H1 (cell line): ENCODE measurements around the gene GNAL. TPM values are rescaled to one million over a fixed set of nuclear protein-coding genes. Genes with fewer than 3 reads are reported as not detected.

ENCODE experiments used
- CTCF ChIA-PET: fragments of 300-600 bp; sonication (Branson Sonifier 250); formaldehyde crosslinking; loops from one replicate; lab custom pipeline; 2021; ENCODE audit not compliant: partially characterized antibody; lab: Charles Lee
- POLR2A ChIA-PET: fragments of 300-600 bp; sonication (Branson Sonifier 250); formaldehyde crosslinking; loops from one replicate; lab custom pipeline; 2021; ENCODE audit warnings: inconsistent platforms; ENCODE audit not compliant: partially characterized antibody; lab: Charles Lee
- DNase-seq, 2 experiments: peaks; one replicate each; pipeline versions ENCODE4 v3.0.0 to v3.0.0-alpha.2; 2010 to 2022; ENCODE audit warnings: low spot score in 2 of 2, low read depth in 1 of 2, mixed read lengths in 1 of 2
- FAIRE-seq: peaks from 2 replicates; lab custom pipeline; 2011; peaks lifted over from hg19 to GRCh38; lab: Jason Lieb, UNC
- H2AFZ ChIP-seq: 2 replicates; pipeline ENCODE4 v1.8.1; 2012; ENCODE audit warnings: low read length, inconsistent platforms
- H2AK5ac ChIP-seq: 2 replicates; pipeline ENCODE4 v1.6.1; 2013; ENCODE audit warnings: low read depth, low read length
- H2BK120ac ChIP-seq: replicated peaks from 2 replicates; pipeline ENCODE3; 2013; ENCODE audit warnings: low read depth, low read length, inconsistent platforms
- H2BK12ac ChIP-seq: 2 replicates; pipeline ENCODE4 v1.6.1; 2013; ENCODE audit warnings: low read depth, low read length
- H2BK15ac ChIP-seq: 2 replicates; pipeline ENCODE4 v1.6.1; 2013; ENCODE audit warnings: low read length
- H2BK20ac ChIP-seq: 2 replicates; pipeline ENCODE4 v1.6.1; 2013; ENCODE audit warnings: low read length
- H2BK5ac ChIP-seq: 2 replicates; pipeline ENCODE4 v1.6.1; 2013; ENCODE audit warnings: low read depth, low read length
- H3K14ac ChIP-seq: 2 replicates; pipeline ENCODE4 v1.6.1; 2013; ENCODE audit warnings: inconsistent platforms; ENCODE audit not compliant: insufficient read length
- H3K18ac ChIP-seq: 2 replicates; pipeline ENCODE4 v1.6.1; 2013; ENCODE audit warnings: low read length; ENCODE audit errors: extremely low read depth
- H3K23ac ChIP-seq: 2 replicates; pipeline ENCODE4 v1.6.1; 2013; ENCODE audit warnings: inconsistent platforms; ENCODE audit not compliant: insufficient read length
- H3K23me2 ChIP-seq: 2 replicates; pipeline ENCODE4 v1.6.1; 2013; ENCODE audit warnings: low read depth, low read length
- H3K27ac ChIP-seq: 2 replicates; pipeline ENCODE4 v1.6.1; 2011; ENCODE audit warnings: low read depth, low read length, inconsistent platforms
- H3K27me3 ChIP-seq, 4 experiments: replicated peaks in 1 of 4; 1 replicate in 1 of 4; 2 replicates in 3 of 4; pipeline versions ENCODE4 v1.6.1 to v1.8.1; 2011 to 2013; ENCODE audit warnings: low read length in 3 of 4, mild to moderate bottlenecking in 3 of 4, inconsistent platforms in 2 of 4, mixed read lengths in 2 of 4, moderate library complexity in 1 of 4; ENCODE audit not compliant: control insufficient read depth in 3 of 4, insufficient read depth in 3 of 4; ENCODE audit errors: extremely low read depth in 1 of 4
- H3K36me3 ChIP-seq, 4 experiments: 2 replicates each; pipeline versions ENCODE4 v1.6.1 to v1.8.1; 2011 to 2013; ENCODE audit warnings: mild to moderate bottlenecking in 4 of 4, low read length in 3 of 4, moderate library complexity in 2 of 4, control low read depth in 1 of 4, inconsistent platforms in 1 of 4; ENCODE audit not compliant: insufficient read depth in 4 of 4, control insufficient read depth in 2 of 4
- H3K4ac ChIP-seq: replicated peaks from 2 replicates; pipeline ENCODE3; 2013; ENCODE audit warnings: low read length, low read depth, mixed read lengths, inconsistent platforms; ENCODE audit not compliant: insufficient read length
- H3K4me1 ChIP-seq, 4 experiments: replicated peaks in 1 of 4; 1 replicate in 1 of 4; 2 replicates in 3 of 4; pipeline versions ENCODE4 v1.6.1 to v1.8.1; 2011 to 2013; ENCODE audit warnings: low read length in 3 of 4, inconsistent platforms in 2 of 4, mixed read lengths in 1 of 4; ENCODE audit not compliant: insufficient read depth in 4 of 4, control insufficient read depth in 3 of 4
- H3K4me2 ChIP-seq, 2 experiments: 2 replicates each; pipeline versions ENCODE4 v1.6.1 to v1.8.1; 2011 to 2013; ENCODE audit warnings: low read depth in 2 of 2, low read length in 2 of 2, control low read depth in 1 of 2, inconsistent platforms in 1 of 2, mild to moderate bottlenecking in 1 of 2; ENCODE audit not compliant: insufficient read depth in 1 of 2
- H3K4me3 ChIP-seq, 4 experiments: fragments of 200-600, 300-600 bp in 1 of 4; sonication (generic), shearing (Covaris generic), sonication (Bioruptor Twin) in 1 of 4; 2 replicates each; pipeline versions ENCODE4 v1.5.1 to v1.8.1; 2011 to 2016; ENCODE audit warnings: low read length in 4 of 4, low read depth in 3 of 4, control low read depth in 2 of 4, inconsistent platforms in 2 of 4, mild to moderate bottlenecking in 2 of 4, mixed read lengths in 1 of 4, moderate library complexity in 1 of 4; ENCODE audit not compliant: insufficient read depth in 2 of 4; ENCODE audit errors: extremely low read depth in 1 of 4
- H3K56ac ChIP-seq: replicated peaks from 2 replicates; pipeline ENCODE3; 2013; ENCODE audit warnings: low read depth, mild to moderate bottlenecking, mixed read lengths, low read length, inconsistent platforms; ENCODE audit not compliant: insufficient read length
- H3K79me1 ChIP-seq: 2 replicates; pipeline ENCODE4 v1.6.1; 2013; ENCODE audit warnings: low read depth, low read length, control low read depth
- H3K79me2 ChIP-seq, 2 experiments: 2 replicates each; pipeline versions ENCODE4 v1.6.1 to v1.8.1; 2012 to 2013; ENCODE audit warnings: low read length in 2 of 2, mild to moderate bottlenecking in 2 of 2, inconsistent platforms in 1 of 2; ENCODE audit not compliant: insufficient read depth in 2 of 2, control insufficient read depth in 1 of 2
- H3K9ac ChIP-seq, 4 experiments: replicated peaks in 1 of 4; 1 replicate in 1 of 4; 2 replicates in 3 of 4; pipeline versions ENCODE4 v1.6.1 to v1.8.1; 2011 to 2013; ENCODE audit warnings: low read depth in 3 of 4, low read length in 3 of 4, control low read depth in 2 of 4, mild to moderate bottlenecking in 2 of 4, moderate library complexity in 2 of 4, inconsistent platforms in 1 of 4; ENCODE audit errors: extremely low read depth in 1 of 4
- H3K9me3 ChIP-seq, 2 experiments: 2 replicates each; pipeline versions ENCODE4 v1.6.1 to v1.8.1; 2012 to 2013; ENCODE audit warnings: mild to moderate bottlenecking in 2 of 2, moderate library complexity in 2 of 2, control low read depth in 1 of 2, inconsistent platforms in 1 of 2, low read depth in 1 of 2, low read length in 1 of 2, mixed read lengths in 1 of 2; ENCODE audit not compliant: insufficient read depth in 2 of 2
- H4K20me1 ChIP-seq, 2 experiments: replicated peaks in 1 of 2; 2 replicates each; pipeline versions ENCODE3 to v1.8.1; 2011 to 2013; ENCODE audit warnings: inconsistent platforms in 2 of 2, low read length in 2 of 2, mild to moderate bottlenecking in 1 of 2; ENCODE audit not compliant: insufficient read depth in 2 of 2, control insufficient read depth in 1 of 2
- H4K5ac ChIP-seq: 2 replicates; pipeline ENCODE4 v1.6.1; 2013; ENCODE audit warnings: low read length, low read depth, mixed read lengths, inconsistent platforms; ENCODE audit not compliant: insufficient read length
- H4K8ac ChIP-seq: 2 replicates; pipeline ENCODE4 v1.8.0; 2013; ENCODE audit warnings: mild to moderate bottlenecking, moderate library complexity, low read length, inconsistent platforms; ENCODE audit not compliant: insufficient read depth; ENCODE audit errors: extremely low read depth
- H4K91ac ChIP-seq: replicated peaks from 2 replicates; pipeline ENCODE3; 2013; ENCODE audit warnings: low read length, mixed read lengths, inconsistent platforms; ENCODE audit not compliant: insufficient read length
- BACH1 ChIP-seq: IDR thresholded peaks from 2 replicates; pipeline ENCODE4 v1.6.1; 2012; ENCODE audit warnings: low read length, improper control_type of control experiment
- CBX8 ChIP-seq: fragments of 300-800, 300-1000 bp; sonication (generic); IDR thresholded peaks from 2 replicates; pipeline ENCODE4 v1.7.1; 2016; ENCODE audit warnings: low read depth, low read length, borderline replicate concordance
- CHD2 ChIP-seq: IDR thresholded peaks from 2 replicates; pipeline ENCODE4 v1.6.1; 2012; ENCODE audit warnings: low read length, improper control_type of control experiment
- EZH2 ChIP-seq: fragments of 200-600 bp; sonication (generic); IDR thresholded peaks from 2 replicates; pipeline ENCODE4 v1.7.1; 2012; ENCODE audit warnings: low read depth, mild to moderate bottlenecking, moderate library complexity, low read length, inconsistent platforms; ENCODE audit not compliant: severe bottlenecking
- KDM5A ChIP-seq: fragments of 200-600 bp; IDR thresholded peaks from 2 replicates; pipeline ENCODE4 v1.7.1; 2012; ENCODE audit warnings: mild to moderate bottlenecking, low read length, inconsistent platforms, mixed read lengths
- PHF8 ChIP-seq: fragments of 200-600 bp; sonication (generic); conservative IDR thresholded peaks from 2 replicates; pipeline ENCODE4 v1.7.1; 2012; ENCODE audit warnings: low read depth, mild to moderate bottlenecking, inconsistent platforms, low read length, moderate library complexity
- POU5F1 ChIP-seq: IDR thresholded peaks from 2 replicates; pipeline ENCODE4 v1.6.1; 2011; ENCODE audit warnings: low read depth, mild to moderate bottlenecking, low read length, moderate library complexity
- RNF2 ChIP-seq: fragments of 200-900, 300-1000 bp; sonication (generic); IDR thresholded peaks from 2 replicates; pipeline ENCODE4 v1.7.1; 2016; ENCODE audit warnings: borderline replicate concordance, low read depth, mild to moderate bottlenecking, antibody characterized with exemption, low read length; ENCODE audit not compliant: poor library complexity, severe bottlenecking; ENCODE audit errors: missing control alignments
- SUZ12 ChIP-seq: fragments of 200-600 bp; sonication (generic); IDR thresholded peaks from 2 replicates; pipeline ENCODE4 v1.6.1; 2012; ENCODE audit warnings: mild to moderate bottlenecking, inconsistent platforms, low read length, moderate library complexity, mixed read lengths
- TEAD4 ChIP-seq: IDR thresholded peaks from 2 replicates; pipeline ENCODE4 v1.6.1; 2012; ENCODE audit warnings: low read depth, low read length, inconsistent platforms, mixed read lengths
- WGBS, 2 experiments: shearing (Covaris generic) in 1 of 2; methylation state at CpG; one replicate each; pipeline versions ENCODE4 v1.1.6 to v1.1.7; 2013 to 2015; ENCODE audit warnings: low lambda C conversion rate in 2 of 2, mixed read lengths in 2 of 2, inconsistent platforms in 1 of 2, low coverage in 1 of 2, missing lambda C conversion rate in 1 of 2; ENCODE audit not compliant: insufficient replicate concordance in 2 of 2, insufficient coverage in 1 of 2, insufficient read length in 1 of 2; ENCODE audit errors: extremely low coverage in 1 of 2, missing lambda C conversion rate in 1 of 2; 5-methylcytosine and 5-hydroxymethylcytosine counted together
- polyA plus RNA-seq, 7 experiments: library from polyadenylated mRNA; depleted of rRNA in 3 of 7; stranded (reverse) in 5 of 7; unstranded in 2 of 7; fragments of >200 nt in 5 of 7; fragments of 200-250 nt in 2 of 7; gene quantifications; 1 replicate in 5 of 7; 2 replicates in 1 of 7; 4 replicates in 1 of 7; pipeline versions ENCODE4 v1.2.1 to v1.2.3, GENCODE V29; 2011 to 2013; ENCODE audit warnings: missing spikeins in 2 of 7, mixed read lengths in 2 of 7
- total RNA-seq: library from RNA; stranded (reverse); fragmentation: NEBNext Ultra II Directional; extraction: Animal tissue kit (Norgen Biotek cat#: 25700); gene quantifications from 2 replicates; pipeline ENCODE4 v1.2.1, GENCODE V29; 2021

The GNAL gene
- total and polyA plus RNA-seq, 2 of the 8 experiments (the other 6 are each of a cell fraction or from before 2014, with no cell fraction given): 13.2 to 18.3 TPM

GRCh38 chr18:11864471-11864870 is 175.4 kb downstream of the GNAL start:
- Histone ChIP-seq H2BK12ac (no peak overlapping the region), H3K56ac (no peak overlapping the region), H2BK20ac (no peak overlapping the region), H3K9ac (no peak overlapping the region), H4K5ac (no peak overlapping the region), H3K4ac (no peak overlapping the region), H3K36me3 (0 out of 8 replicates have a peak, but pooled peaks cover 0 to 2% (median 0%) of the 10 kb centered on the region in 4 experiments), H3K9me3 (no peaks in the 10 kb centered on the region), H2BK5ac (no peak overlapping the region), H3K27ac (no peak overlapping the region), H4K91ac (no peak overlapping the region), H3K23me2 (peaks cover 3% of the 10 kb centered on the region; the same call in 1 of the 2 replicates), H3K79me1 (no peaks in the 10 kb centered on the region), H3K18ac (no peak overlapping the region), H4K8ac (no peak overlapping the region), H3K4me3 (no peak overlapping the region), H3K4me1 (peaks cover 0 to 3% (median 0%) of the 10 kb centered on the region in 4 experiments; a peak in 3 of 7 replicates), H2AFZ (no peak overlapping the region), H3K14ac (no peak overlapping the region), H2AK5ac (no peak overlapping the region), H3K79me2 (no peaks in the 10 kb centered on the region), H2BK120ac (no peak overlapping the region), H2BK15ac (no peak overlapping the region), H4K20me1 (no peaks in the 10 kb centered on the region), H3K4me2 (no peak overlapping the region), H3K27me3 (no peaks in the 10 kb centered on the region), H3K23ac (no peak overlapping the region)
- TF ChIP-seq CBX8: no peak
- TF ChIP-seq PHF8: no peak
- TF ChIP-seq CHD2: no peak
- TF ChIP-seq SUZ12: no peak
- TF ChIP-seq KDM5A: no peak
- no peak for TF ChIP-seq TEAD4
- TF ChIP-seq EZH2: no peak
- TF ChIP-seq BACH1: no peak
- TF ChIP-seq POU5F1: no peak
- no peak for TF ChIP-seq RNF2
- FAIRE-seq (no peak), DNase-seq (no peak)
- CTCF ChIA-PET: interaction anchor here (0.5 to 1.4 kb wide), 6 partner anchors 17 to 209 kb away, joined by 3 to 4 read pairs (median 3); no protein-coding TSS in a partner anchor
- POLR2A ChIA-PET: interaction anchor here (1.1 kb wide), 1 partner anchor 9 kb away, joined by 4 read pairs; no protein-coding TSS in a partner anchor
- WGBS, 2 experiments: 92% methylated on average over 2 of the region's 2 CpGs; no CpG with 5 or more reads in 1 of the 2 experiments
